AG09319 (cell line): ENCODE results near the gene KCNAB1.

Experiments
- DNase-seq: peaks from one replicate; pipeline ENCODE4 v3.0.0-alpha.2; 2010; ENCODE audit warnings: low read depth; ENCODE audit errors: extremely low read depth
- CTCF ChIP-seq: IDR thresholded peaks from 2 replicates; pipeline ENCODE4 v1.5.1; 2011; ENCODE audit warnings: low read depth, mild to moderate bottlenecking, inconsistent platforms, low read length, moderate library complexity

The KCNAB1 gene

GRCh38 chr3:156473341-156473740 is 353.0 kb downstream of the KCNAB1 start:
- DNase-seq: no peak
- no peak for TF ChIP-seq CTCF

DNA sequence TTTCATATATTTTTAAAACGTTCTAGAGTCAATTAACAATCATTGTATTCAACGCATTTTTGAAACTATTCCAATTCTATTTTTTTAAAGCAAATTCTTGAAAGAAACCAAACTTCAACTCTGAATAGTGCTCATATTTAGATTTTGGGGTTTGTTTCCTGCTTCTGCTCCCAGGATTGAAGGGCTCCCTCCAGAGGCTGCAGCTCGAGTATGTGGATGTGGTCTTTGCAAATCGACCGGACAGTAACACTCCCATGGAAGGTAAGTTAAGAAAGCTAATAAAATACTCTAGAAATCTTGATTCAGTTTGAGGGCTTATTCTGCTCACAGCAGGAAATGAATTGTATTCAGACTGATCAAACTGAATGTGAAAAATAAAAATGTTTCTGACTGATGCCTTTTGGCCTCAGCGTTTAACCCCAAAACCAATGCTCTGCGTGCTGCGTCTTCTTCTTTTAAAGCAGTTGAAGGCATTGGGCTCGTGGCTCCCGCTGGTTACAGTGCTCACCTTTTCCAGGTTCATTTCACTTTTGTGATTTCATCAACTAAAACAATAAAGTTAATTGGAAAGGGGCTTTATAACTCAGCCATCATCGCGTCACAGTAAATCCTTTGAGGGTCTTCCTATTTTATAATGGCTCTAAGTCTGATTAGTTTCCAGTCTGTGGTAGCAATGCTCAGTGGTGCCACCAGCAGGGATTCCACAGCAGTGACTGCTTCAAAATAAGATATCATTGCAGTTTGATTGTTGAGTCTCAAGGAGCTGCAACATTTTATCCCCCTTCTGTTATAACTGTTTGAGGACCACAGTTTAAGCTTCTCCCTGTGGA is 354.4 kb downstream of the KCNAB1 start:
- TF ChIP-seq CTCF: peak; percentile 24
- no peak for DNase-seq

GRCh38 chr3:156477323-156477722 is 356.9 kb downstream of the KCNAB1 start:
- TF ChIP-seq CTCF: no peak
- DNase-seq: peak; percentile 72

GRCh38 chr3:156478891-156479290 is 358.5 kb downstream of the KCNAB1 start:
- TF ChIP-seq CTCF: no peak
- no peak for DNase-seq

DNA sequence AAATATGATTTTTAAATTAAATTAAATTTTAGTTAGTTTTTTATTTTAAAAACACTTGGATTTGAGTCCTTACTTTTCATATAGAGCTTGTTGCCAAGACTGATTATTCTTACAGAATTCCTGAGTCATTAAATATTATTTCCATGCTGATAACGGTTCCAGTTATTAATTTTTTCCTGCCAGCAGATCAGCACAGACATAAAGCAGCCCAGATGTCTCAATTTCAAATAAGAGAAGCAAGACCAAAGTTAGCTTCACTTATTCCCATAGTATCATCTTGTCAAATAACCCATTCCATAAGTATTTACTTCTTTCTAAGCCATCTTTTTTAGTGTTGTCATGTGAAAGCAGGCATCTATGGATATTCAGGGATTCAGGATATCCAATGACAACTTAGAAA is 359.2 kb downstream of the KCNAB1 start:
- DNase-seq: no peak
- TF ChIP-seq CTCF: no peak

- DNase-seq: no peak
- TF ChIP-seq CTCF: no peak
These were observed 360.6 kb downstream of the KCNAB1 start for GRCh38 chr3:156480949-156481348.

DNA sequence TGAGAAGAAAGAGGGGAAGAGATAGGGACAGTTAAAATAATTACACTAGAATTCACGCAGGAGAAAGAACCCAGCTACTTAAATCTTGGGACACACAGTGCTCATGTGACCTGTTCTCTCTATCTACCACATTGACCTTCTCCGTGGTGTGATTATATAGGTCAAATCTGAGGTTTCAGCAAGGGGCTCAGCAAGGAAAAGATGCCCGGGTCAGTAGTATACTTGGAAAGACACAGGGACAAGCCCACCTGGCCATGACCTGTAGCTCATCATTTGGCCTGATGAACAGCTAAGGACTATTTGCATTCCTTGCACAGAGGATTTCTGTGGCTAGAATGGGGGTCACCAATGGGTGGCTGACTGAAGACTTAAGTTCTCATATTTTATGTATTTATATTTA is 362.6 kb downstream of the KCNAB1 start:
- TF ChIP-seq CTCF: no peak
- no peak for DNase-seq
